Uterus (tissue), 2 donors: ENCODE measurements around the gene SCAMP5.

ENCODE experiments used
- CTCF ChIP-seq, 4 experiments: fragments of 200-600 bp in 2 of 4; fragments of 450-650 bp in 2 of 4; sonication (generic) in 2 of 4; IDR thresholded peaks; one replicate each; pipeline ENCODE4 v1.5.1; 2016 to 2019; ENCODE audit warnings: antibody characterized with exemption in 4 of 4, mild to moderate bottlenecking in 2 of 4, moderate library complexity in 1 of 4
- POLR2A ChIP-seq, 2 donors: fragments of 450-650 bp; IDR thresholded peaks; one replicate each; pipeline ENCODE4 v1.6.1; 2016; ENCODE audit warnings: antibody characterized with exemption in 2 of 2, mild to moderate bottlenecking in 1 of 2, moderate library complexity in 1 of 2

DNA sequence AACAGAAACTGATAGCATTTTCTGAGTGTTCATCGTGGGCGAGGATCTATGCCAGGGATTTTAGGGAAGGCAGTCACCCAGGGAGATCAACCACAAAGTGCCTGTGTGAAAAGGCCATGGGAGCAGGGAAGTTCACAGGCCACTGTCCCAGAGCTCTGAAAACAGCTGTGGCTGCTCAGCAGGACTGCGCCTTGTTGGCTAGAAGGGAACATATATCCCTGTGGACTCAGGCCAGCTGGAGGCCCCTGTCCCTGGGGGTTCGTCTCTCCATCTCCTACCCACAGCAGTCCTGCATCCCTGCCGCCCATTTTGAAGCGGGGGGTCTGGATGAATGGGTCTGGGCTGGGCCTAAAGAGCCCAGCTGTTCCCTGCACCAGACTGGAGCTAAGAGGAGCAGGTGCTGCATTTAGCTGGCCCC, 55.8 kb downstream of the SCAMP5 start:
- TF ChIP-seq CTCF (IDR thresholded peaks at IDR 0.05) (no peak), POLR2A (IDR thresholded peaks at IDR 0.05) (no peak)
